Measurements from ENCODE around the gene MED29.

Gene MED29

DNA sequence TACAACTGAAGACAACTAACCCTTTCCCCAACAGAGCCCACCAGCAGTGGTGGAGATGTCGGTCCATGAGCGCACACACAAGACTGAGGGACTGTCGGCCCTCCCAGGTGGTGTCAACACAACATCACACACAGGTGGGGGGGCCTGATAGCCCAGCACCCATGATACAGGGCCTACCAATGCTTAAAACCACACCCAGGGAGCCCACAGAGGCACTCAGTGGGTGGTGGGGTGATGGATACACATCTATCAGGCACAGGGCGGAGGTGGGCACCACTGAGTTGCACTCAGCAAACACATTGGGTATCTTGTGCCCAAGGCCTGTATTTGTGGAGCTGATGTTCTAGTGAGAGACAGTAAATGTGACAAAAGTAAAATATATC, 8.5 kb downstream of the MED29 start:
- no peak for DNase-seq

DNA sequence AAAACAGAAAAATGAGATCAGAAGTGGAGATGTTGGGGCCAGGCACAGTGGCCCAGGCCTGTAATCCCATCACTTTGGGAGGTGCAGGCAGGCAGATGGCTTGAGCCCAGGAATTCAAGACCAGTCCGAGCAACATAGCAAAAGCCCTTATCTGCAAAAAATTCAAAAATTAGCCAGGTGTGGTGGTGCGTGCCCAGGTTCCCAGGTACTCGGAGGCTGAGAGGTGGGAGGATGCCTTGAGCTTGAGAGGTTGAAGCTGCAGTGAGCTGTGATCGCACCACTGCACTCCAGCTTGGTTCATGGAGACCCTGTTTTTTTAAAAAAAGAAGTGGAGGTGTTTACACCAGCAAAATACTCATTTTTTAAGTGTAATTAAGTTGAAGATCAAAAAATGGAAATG, 8.9 kb downstream of the MED29 start:
- no peak for DNase-seq

DNA sequence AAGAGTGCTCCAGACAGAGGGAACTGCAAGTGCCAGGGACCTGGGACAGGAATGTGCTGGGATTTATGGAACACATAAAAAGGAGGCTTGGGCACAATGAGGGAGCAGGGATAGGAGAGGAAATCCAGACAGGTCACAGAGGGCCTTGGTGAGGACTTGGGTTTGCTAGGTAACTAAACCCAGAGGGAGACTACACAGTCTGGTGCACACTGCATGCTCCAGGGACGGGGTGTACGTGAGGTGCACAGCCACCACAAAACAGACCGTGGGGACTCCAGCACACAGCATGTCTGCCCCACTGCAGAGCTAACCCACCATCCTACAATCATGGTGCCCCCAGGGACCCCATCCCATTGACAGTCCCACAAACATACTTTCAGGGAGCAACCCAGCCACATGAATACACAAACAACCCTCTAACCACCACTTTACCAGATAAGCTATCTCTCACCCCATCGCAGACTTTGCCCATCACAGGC, 9.9 kb downstream of the MED29 start:
- DNase-seq = no peak

GRCh38 chr19:39401549-39402345, 10.6 kb downstream of the MED29 start:
- no peak for DNase-seq

DNA sequence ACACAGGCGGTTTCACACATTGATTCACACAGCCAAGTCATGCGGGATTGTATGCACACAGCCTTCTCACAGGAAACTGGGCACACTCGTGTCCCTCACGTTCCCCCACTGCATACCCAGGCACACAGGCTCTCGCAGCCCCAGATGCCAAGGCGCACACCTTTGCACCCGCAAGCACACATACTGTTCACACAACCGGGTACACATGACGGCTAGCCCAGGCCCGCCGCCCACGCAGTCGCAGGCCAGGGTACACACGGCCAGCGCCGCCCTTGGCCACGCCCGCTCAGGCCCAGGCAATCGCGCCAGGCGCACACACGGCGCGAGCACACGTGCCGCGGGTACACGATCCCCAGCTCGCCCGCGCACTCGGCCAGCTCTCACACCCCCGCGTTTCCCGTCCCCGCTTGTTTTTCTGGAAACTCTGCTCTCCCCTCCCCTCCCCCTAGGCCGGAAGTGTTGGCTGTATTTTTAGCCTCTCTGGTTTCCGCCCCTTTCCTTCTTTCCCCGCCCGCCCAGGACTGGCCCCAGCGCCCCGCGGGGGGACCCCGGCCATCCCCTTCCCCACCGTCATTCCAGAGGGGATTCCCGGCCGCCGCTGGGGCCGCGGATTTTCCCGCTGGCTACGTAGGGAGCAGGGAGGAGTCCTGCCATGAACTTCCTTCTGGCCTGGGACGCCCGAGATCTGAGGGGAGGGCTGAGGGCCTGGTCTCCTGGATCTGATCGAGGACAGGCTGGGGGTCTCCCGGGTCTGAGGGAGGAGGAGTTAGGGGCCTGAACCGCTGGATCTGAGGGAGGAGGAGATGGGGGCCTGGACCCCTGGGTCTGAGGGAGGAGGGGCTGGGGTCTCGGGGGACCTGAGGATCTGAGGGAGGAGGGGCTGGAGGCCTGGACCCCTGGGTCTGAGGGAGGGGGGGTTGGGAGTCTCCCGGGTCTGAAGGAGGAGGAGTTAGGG, 11.4 kb downstream of the MED29 start:
- DNase-seq = peak; percentile 79 to 95

GRCh38 chr19:39403331-39404312, 12.4 kb downstream of the MED29 start:
- DNase-seq = peak; percentile 86 to 96

- no peak for DNase-seq
Measured at GRCh38 chr19:39405261-39405957, 14.2 kb downstream of the MED29 start.

- DNase-seq = peak in 1 of 2 donors; percentile 89
Measured at GRCh38 chr19:39405958-39406655, 14.9 kb downstream of the MED29 start.

DNA sequence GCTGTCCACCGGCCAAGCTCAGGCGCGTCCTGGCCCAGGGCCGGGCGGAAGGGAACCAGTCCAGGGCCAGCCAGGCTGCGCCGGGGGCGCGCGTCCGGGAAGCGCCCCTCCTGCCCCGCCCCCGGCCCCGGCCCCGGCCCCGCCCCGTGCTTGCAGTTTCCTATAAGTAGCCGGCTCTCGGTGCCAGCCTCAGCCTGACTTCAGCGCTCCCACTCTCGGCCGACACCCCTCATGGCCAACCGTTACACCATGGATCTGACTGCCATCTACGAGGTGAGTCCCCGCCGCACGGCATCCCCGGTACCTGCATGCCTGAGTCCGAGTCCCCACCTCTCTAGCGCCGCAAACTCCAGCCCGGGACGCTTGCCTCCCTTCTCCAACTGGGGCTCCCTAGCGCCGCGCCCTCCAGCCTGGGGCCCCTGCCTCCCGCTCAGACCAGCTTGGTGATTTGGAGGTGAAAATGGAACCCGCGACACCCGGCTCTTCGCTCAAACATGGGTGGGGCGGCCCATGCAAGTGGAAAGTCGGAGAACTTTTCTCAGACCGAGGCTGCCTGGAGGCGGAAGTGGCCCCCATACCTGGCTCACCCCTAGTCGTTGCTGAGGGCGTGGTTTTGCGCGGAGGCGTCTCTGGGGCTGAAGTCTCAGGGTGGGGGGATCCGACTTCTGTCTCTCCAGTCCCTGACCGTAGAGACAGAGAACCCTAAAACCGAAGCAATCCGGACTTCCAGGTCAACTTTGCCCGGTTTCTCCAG, 15.7 kb downstream of the MED29 start, which contains the start of gene ZFP36:
Gene ZFP36 (plus strand): TSS at position 192 of the 754 bp plus-strand sequence. CDS start 58 bp downstream, at position 250.
- peak; percentile 79 to 93 for DNase-seq

- DNase-seq = no peak
Measured at GRCh38 chr19:39407410-39407659, 16.2 kb downstream of the MED29 start.

GRCh38 chr19:39407660-39408391, 16.6 kb downstream of the MED29 start:
- no peak for DNase-seq

DNA sequence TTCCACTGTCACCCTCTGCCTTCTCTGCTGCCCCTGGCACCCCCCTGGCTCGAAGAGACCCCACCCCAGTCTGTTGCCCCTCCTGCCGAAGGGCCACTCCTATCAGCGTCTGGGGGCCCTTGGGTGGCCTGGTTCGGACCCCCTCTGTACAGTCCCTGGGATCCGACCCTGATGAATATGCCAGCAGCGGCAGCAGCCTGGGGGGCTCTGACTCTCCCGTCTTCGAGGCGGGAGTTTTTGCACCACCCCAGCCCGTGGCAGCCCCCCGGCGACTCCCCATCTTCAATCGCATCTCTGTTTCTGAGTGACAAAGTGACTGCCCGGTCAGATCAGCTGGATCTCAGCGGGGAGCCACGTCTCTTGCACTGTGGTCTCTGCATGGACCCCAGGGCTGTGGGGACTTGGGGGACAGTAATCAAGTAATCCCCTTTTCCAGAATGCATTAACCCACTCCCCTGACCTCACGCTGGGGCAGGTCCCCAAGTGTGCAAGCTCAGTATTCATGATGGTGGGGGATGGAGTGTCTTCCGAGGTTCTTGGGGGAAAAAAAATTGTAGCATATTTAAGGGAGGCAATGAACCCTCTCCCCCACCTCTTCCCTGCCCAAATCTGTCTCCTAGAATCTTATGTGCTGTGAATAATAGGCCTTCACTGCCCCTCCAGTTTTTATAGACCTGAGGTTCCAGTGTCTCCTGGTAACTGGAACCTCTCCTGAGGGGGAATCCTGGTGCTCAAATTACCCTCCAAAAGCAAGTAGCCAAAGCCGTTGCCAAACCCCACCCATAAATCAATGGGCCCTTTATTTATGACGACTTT, 17.4 kb downstream of the MED29 start:
- no peak for DNase-seq

DNA sequence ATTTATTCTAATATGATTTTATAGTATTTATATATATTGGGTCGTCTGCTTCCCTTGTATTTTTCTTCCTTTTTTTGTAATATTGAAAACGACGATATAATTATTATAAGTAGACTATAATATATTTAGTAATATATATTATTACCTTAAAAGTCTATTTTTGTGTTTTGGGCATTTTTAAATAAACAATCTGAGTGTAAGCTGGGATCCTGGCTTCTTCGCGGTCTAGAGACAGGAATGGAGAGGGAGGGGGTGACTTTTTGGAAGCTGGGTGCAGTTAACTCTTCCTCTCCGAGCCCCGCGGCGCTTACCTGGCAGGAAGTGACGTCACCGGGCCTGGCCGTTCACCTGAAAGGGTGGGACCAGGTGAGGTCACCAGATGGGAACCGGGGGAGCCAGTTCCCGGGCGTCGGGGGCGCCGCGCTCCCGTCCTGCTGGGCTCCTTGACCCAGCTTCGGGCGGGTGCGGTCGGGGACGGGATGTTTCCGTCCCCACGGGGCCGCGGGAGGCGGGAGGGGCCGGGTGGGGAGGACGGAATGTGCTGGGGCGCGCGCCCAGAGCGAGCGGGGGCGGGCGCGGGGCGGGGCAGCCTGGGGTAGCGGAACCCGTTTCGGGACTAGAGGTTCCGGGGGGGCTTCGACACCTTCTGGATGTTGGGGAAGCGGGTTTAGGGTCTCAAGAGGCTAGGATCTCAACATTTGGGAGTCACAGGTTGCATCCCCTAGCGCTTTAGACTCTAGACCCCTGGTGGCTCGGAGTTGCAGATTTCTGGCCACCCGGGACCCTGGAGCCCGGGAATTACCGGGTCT, 18.2 kb downstream of the MED29 start:
- DNase-seq = peak; percentile 24 to 91

DNA sequence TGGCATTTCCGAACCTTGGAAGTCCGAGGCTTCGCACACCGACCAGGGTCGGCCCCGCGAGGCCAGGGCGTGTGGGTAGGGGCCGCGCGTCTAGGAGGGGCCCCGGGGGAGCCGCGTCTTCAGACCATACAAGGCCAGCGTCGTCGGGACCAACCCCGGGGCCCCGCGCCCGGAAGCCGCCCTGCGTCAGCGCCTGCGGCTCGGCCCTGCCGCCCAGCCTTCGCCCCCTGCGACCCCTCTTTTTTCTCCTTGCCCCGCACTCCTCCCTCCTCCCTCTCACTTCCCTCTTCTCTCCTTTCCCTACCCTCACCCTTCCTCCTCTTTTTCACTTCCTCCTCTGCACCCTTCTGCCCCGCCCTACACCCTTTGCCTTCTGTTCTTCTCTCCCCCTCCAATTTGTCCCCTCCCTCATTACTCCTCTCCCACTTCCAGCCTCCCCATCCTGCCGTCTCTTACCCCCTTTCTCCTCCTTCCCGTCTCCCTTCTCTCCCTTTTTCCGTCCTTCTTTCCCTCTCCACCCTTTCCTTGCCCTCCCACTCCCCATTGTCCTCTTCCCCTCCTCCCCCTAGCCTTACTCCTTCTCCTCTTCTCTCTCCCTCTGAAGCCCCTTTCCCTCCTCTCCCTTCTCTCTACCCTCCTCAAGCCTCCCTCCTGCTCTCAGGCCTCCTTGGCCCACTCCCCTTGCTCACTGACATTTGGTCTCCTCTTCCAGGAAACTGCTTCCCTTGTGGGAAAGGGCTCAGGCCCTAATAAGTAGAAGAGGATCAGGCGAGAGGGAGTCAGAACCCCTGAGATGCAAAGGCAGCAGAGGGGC, 19.0 kb downstream of the MED29 start:
- peak in 1 of 2 donors; percentile 35 for DNase-seq

GRCh38 chr19:39410831-39411080, 19.6 kb downstream of the MED29 start:
- no peak for DNase-seq

- no peak for DNase-seq
Measured at GRCh38 chr19:39411081-39411831, 20.1 kb downstream of the MED29 start.

GRCh38 chr19:39411832-39412099, 20.6 kb downstream of the MED29 start:
- DNase-seq = peak; percentile 93
